HG03045 (cell line): Measurements from ENCODE around the gene RAB3IL1.

Experiments
- ATAC-seq: cut with Tn5 transposase; IDR thresholded peaks from one replicate; pipeline ENCODE4 v1.9.1; 2021; ENCODE audit warnings: mild to moderate bottlenecking, moderate library complexity; ENCODE audit not compliant: unreplicated experiment

RAB3IL1 gene

DNA sequence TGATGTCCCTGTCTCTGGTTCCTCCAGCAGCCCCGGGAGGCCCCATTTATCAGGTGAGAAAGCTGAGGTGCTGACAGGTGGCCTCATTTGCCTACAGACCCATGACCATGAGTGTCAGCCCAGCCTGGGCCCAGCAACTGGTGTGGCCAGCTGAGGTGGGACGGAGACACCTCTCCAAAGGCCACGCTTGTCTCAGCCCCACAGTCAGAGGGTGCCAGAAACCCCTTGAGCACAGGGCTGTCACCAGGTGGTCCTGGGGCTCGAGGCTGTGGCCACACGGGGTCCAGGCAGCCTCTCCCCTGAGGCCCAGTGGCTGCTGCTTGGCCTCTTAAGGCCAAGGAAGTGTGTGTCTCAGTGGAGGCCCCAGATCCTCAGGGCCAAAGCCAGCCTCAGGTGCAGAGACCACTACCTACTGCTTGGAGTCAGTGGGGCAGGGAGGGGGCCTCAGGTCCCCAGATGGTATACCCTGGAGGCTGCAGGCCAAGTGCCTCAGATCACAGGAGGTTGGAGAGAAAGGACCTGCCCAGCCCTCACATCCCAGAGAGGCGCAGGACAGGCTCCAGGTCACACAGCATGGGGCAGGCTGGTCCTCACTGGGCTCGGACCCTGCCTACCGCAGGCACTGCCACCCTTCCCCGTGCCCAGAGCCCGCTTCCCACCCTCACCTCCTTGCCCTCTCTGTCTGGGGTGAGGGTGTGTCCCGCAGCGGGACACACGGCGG, 11.4 kb downstream of the RAB3IL1 start:
- ATAC-seq = no peak

GRCh38 chr11:61905067-61905696, 12.2 kb downstream of the RAB3IL1 start:
- ATAC-seq = no peak

GRCh38 chr11:61904539-61905048, 12.8 kb downstream of the RAB3IL1 start:
- no peak for ATAC-seq

DNA sequence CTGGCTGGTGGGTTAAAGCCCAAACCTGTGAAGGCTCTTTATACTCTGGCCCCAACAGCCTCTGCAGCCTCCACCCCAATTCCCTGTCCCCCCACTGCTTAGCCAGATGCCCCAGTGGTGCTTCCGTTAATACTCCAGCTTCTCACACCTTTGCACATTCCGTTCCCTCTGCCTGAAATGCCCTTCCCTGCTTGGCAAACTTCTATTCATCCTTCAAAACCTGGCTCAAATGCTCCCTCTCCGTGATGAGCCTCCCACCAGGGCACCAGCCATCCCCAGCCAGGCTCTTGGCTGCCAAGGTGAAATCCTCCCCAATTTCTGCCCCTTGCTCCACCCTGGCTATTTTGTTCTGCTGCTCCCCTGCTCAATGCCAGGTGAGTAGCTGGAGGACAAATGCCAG, 13.5 kb downstream of the RAB3IL1 start:
- no peak for ATAC-seq

DNA sequence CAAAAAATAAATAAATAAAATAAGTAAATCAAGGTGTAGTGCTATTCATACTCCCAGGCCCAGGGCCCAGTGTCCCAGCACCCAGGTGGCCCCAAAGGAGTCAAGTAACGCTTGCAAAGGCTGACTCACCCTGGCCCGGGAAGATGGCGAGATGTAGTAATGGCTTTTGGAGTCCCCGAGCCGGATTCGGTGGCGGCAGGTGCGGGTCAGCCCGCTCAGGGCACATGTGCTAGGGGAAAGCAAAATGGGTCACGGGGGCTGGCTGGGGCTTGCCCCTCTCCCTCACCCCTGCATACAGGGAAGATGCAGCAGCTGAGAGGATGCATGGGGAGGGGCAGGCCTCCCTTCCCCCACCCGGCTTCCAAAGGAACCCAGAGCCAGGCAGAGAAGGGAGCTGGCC, 15.1 kb downstream of the RAB3IL1 start:
- ATAC-seq = no peak

DNA sequence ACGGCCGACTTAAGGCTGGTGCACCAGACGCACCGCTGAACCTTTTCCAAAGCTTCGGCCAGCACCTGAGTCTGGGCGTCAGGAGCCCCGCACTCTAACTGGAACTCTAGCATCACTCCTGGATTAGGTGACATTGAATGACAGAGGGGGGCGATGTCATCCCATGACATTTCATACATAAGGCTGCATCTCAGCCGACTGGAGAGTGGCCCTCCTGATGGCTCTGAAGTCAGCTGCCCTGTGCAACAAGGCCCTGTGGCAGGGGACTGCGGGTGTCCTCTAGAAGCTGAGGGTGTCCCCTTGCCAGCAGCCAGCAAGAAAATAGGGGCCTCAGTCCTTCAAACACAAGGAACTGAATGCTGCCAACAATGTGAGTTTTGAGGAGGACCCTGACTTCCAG, 16.0 kb downstream of the RAB3IL1 start:
- ATAC-seq = no peak

GRCh38 chr11:61900251-61900650, 17.1 kb downstream of the RAB3IL1 start:
- no peak for ATAC-seq

- ATAC-seq = peak; percentile 55
Measured at GRCh38 chr11:61899146-61899841, 18.1 kb downstream of the RAB3IL1 start.

DNA sequence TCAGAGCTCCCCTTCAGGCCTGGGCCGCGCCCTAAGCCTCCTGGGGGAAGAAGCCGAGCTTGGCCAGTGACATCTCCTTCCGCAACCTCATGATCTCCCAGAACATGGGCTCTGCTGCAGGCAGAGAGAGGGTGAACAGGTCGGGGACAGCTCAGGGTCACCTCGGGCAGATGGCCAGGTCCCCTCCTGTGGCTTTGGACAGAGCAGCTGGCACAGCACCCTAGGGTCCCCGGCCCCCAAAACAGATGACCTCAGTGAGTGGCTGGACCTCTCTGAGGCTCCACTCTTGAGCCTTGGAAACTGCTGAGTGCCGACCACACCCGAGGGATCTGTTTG, 19.2 kb downstream of the RAB3IL1 start:
- no peak for ATAC-seq

DNA sequence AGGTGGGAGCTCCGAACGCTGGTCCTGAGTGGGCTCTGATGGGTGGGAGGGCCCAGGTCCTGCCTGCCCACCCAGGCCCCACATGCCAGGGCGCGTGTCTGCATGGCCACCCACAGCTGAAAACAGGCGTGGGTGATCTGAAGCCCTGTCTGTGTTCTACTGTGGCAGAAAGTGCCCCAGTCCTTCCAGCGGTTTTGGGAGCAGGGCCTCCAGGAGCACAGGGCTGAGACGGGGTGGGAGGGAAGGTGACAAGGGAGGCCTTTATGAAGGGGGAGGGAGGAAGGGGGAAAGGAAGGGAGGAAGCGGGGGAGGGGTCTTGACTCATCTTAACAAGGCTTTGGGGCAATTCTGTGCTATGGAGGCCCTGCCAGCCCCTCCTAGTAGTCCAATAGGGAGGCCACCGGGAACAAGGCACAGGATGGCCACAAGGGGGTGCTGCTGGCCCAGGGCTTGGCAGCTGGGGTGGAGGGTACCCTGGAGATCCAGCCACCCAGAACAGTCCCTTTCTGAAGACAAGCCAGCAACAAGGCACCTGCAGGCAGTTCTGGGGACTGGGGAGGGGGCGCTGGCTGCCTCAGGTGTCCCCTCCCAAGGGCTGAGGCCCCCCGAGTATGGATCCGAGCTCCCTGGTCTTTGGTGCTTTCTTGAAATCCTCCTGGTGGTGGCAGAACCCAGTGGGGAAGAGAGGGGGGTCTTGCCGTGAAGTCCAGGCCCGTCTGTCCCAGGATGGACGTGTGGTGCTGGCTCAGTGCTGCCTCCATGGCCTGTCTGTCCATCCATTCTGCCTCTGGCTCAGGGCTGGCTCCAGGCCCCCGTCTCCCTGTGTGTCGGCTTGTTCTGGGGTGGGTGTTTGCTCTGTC, 19.7 kb downstream of the RAB3IL1 start:
- ATAC-seq = no peak

DNA sequence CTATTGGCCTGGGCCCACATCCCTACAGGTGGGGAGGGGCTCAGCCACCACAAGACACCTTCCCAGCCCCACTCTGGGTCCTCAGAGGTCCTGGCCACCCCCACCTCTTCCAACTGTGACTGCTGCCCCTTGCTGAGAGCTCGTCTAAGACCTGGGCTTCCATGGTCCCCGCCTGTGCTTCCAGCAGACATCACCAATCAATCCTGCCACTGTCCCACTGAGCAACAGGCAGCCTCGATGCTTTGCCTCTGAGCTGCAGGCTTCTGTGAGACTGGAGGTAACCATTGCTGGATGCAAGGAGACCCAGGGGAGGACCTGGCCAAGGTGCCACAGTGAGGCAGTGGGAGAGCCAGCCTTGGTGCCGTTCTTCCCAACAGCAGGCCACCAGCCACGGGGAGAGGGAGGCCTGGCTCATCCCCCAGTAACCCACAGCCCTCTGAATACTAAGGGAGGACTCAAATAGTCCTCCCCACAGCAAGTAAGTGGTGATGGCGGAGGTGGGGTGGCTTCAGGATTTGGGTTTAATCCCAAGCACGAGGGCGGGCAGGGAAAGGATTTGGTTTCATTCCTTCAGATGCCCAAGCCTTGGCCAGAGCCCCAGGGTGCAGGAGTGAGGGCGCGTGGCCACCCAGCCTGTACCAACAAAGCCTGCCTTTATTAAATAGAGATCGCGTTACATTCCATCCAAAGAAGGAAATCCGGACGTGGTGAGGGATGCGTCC, 20.5 kb downstream of the RAB3IL1 start:
- no peak for ATAC-seq

GRCh38 chr11:61895718-61896059, 21.7 kb downstream of the RAB3IL1 start:
- no peak for ATAC-seq

DNA sequence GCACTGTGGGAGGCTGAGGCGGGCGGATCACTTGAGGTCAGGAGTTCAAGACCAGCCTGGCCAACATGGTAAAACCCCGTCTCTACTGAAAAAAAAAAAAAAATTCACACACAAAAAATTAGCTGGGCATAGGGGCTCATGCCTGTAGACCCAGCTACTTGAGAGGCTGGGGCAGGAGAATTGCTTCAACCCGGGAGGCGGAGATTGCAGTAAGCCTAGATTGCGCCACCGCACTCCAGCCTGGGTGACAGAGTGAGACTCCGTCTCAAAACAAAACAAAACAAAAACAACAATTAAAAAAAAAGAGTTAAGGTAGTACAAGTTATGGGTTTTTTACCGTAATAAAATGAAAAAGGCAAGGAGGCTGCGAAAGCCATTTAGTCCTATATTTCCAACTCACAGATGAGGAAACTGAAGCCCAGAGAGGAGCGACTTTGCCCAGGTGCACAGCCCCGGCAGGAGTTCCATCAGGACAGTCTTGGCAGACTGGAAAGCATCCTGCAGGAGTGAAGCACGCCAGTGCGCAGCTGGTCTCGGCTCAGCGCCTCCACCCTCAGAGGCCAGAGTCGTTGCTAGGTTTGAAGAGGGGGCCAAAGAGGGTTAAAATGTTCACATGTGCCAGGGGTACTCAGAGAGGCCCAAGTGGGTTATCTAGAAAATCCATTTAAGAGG, 22.2 kb downstream of the RAB3IL1 start:
- ATAC-seq = no peak

DNA sequence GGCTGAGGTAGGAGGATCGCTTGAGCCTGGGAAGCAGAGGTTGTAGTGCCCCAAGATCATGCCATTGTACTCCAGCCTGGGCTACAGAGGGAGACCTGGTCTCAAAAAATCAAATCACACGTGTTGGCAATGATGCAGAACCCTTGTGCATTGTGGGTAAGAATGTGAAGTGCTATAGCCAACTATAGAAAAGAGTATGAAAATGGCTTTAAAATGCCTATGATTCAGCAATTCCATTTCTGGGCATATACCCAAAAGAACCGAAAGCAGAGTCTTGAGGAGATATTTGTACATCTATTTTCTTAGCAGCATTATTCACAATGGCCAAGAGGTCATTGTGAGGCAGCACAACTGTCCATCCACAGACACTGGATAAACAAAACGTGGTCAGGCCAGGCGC, 23.4 kb downstream of the RAB3IL1 start:
- no peak for ATAC-seq

- ATAC-seq = peak; percentile 20
Measured at GRCh38 chr11:61892085-61892370, 25.3 kb downstream of the RAB3IL1 start.

DNA sequence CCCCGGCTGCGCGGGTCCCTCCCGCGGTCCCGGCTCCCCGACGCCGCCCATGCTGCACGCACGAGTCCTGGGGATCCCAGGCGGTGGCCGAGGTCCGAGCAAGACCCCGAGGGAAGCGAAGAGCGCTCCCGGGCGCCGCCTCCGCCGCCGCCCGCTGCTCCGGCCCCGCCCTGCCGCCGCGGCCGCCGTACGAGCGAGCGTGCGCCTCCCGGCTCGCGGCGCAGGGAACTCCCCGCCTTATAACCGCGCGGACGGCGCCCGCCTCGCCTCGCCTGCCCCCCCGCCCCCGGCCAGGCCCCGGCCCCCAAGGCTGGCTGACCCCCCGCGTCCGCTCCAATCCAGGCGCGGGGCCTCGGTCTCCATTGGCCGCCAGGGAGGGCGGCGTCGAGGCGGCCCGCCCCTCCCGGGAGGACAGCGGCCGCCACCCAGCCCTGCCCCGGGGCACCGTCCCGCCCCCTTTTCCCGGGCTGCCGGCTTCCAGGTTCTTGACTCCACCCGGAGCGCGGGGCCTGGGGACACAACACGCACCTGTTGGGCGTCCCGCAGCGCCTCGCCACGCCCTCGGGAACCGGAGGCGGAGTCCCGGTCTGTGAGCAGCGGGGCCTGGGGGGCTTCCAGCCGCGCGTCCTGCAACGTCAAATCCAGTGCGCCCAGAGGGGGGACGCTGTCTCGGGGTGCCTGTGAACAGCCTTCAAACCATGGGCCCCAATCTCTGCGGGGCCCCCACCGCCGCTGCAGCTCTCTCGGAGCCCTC, 25.9 kb downstream of the RAB3IL1 start, which contains the start of gene FADS3:
FADS3 (minus strand) TSS at position 215 of the 754 bp plus-strand sequence; CDS start at position 51, 164 bp downstream.
- ATAC-seq = peak; percentile 70

DNA sequence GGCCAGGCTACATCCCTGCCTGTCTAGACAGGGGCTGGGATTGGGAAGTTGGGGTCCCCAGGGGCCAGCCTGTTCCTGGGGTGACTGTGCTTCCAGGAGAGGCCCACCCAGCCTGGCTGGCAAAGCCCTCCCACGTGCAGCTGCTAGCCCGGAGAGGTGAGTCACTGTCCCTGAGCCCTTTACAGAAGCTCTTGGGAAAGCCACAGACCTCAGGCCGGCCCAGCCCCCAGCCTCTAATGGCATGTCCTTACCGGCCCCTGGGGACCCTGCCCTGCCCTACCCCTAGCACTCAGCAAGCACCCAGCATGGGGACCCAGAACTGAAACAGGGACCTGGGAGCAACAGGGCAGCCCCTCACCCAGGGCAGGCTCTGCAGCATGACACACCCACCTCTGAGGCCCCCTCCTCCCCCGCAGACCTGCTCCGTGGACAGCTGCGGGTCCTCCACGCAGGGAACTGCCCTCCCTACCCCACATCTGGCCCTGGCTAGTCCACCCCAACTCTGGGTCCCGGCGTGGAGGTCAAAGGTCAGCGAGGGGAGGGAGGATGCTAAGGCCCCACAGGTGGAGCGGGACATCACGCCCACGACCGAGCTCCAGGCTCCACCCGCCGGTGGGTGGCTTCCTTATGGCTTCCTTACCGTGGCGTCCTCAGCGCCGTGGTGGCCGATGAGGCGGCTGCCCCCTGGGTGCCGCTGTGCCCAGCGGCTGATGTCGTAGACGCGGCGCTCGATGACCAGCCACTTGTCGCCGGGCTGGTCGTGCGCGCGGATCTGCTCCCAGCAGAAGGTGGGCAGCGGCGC, 26.6 kb downstream of the RAB3IL1 start:
- ATAC-seq = peak; percentile 33

DNA sequence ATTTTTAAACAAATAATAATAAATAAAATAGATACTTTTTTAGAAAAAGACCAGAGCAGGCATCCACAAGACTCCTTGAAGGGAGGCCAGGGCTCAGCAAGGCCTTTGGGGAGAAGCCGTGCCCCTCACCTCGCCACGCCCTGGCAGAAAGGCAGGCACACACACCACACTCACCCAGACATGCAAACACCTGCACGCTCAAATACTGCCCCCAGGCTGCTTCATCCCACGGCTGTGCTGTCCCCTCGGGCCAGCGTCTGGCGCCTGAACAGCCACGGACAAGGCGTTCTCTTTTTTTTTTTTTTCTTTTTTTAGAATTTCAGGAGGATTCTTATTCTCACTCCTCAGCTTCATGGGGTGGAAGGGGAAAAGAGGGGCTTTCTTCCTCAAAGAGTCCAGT, 27.5 kb downstream of the RAB3IL1 start:
- ATAC-seq = no peak

GRCh38 chr11:61888590-61888989, 28.8 kb downstream of the RAB3IL1 start:
- no peak for ATAC-seq
